HCT116 (cell line): ENCODE measurements around the gene FDXACB1. TPM values are rescaled to one million over a fixed set of nuclear protein-coding genes. Genes with fewer than 3 reads are reported as not detected.

ENCODE experiments used
- ATAC-seq: fragments of 200-7000 bp; cut with Tn5 transposase; 2 replicates; pipeline ENCODE4 v1.9.1; 2020; ENCODE audit warnings: mild to moderate bottlenecking, moderate library complexity
- BruUV-seq: library from RNA; stranded (reverse); fragments of 400-500 nt; replicated peaks from 2 replicates; lab custom pipeline; 2021; lab: Mats Ljungman, UMichigan
- CTCF ChIA-PET: fragments of 300-600 bp; sonication (Branson Sonifier 250); formaldehyde crosslinking; loops from one replicate; lab custom pipeline; 2021; ENCODE audit warnings: antibody characterized with exemption; lab: Charles Lee
- POLR2A ChIA-PET: fragments of 300-600, 350-600 bp; sonication (Branson Sonifier 250); formaldehyde crosslinking; loops from one replicate; lab custom pipeline; 2021; ENCODE audit warnings: antibody characterized with exemption; lab: Charles Lee
- RAD21 ChIA-PET, 2 experiments: fragments of 300-600 bp; sonication (Branson Sonifier 250); formaldehyde crosslinking; loops; one replicate each; lab custom pipeline; 2023; ENCODE audit warnings: low total read pairs in 2 of 2; ENCODE audit not compliant: uncharacterized antibody in 2 of 2, unreplicated experiment in 2 of 2, low non-redundant PET in 1 of 2; lab: Charles Lee
- DNase-seq: peaks from one replicate; pipeline ENCODE4 v3.0.0-alpha.2; 2010; ENCODE audit warnings: low read depth, low spot score
- H2AFZ ChIP-seq: fragments of 200-600 bp; shearing (Covaris generic), sonication (generic); 2 replicates; pipeline ENCODE4 v1.6.1; 2017; ENCODE audit warnings: low read depth, mixed run types, mixed read lengths, antibody characterized with exemption, low read length; ENCODE audit not compliant: poor library complexity, severe bottlenecking
- H3K27ac ChIP-seq: 2 replicates; pipeline ENCODE4 v1.5.1; 2012; ENCODE audit warnings: low read depth, low read length
- H3K27me3 ChIP-seq: fragments of 200-600 bp; sonication (generic); 2 replicates; pipeline ENCODE4 v1.6.1; 2016; ENCODE audit warnings: mixed run types, low read length, mixed read lengths; ENCODE audit not compliant: insufficient read depth
- H3K36me3 ChIP-seq, 2 experiments: fragments of 200-500 bp in 1 of 2; fragments of 200-600 bp in 1 of 2; sonication (Bioruptor generic) in 1 of 2; sonication (generic) in 1 of 2; 2 replicates each; pipeline versions ENCODE4 v1.5.1 to v1.6.1; 2014 to 2016; ENCODE audit warnings: low read length in 2 of 2, inconsistent platforms in 1 of 2, mixed read lengths in 1 of 2, mixed run types in 1 of 2; ENCODE audit not compliant: insufficient read depth in 2 of 2, control insufficient read depth in 1 of 2
- H3K4me1 ChIP-seq, 2 experiments: fragments of 200-600 bp in 1 of 2; sonication (generic) in 1 of 2; 2 replicates each; pipeline versions ENCODE4 v1.5.1 to v1.6.1; 2012 to 2017; ENCODE audit warnings: low read length in 2 of 2, inconsistent platforms in 1 of 2, mild to moderate bottlenecking in 1 of 2, mixed read lengths in 1 of 2, mixed run types in 1 of 2, moderate library complexity in 1 of 2; ENCODE audit not compliant: insufficient read depth in 2 of 2, control insufficient read depth in 1 of 2
- H3K4me2 ChIP-seq: fragments of 200-600 bp; sonication (generic); 2 replicates; pipeline ENCODE4 v1.6.1; 2017; ENCODE audit warnings: mixed run types, low read length, mixed read lengths
- H3K4me3 ChIP-seq, 2 experiments: fragments of 200-600 bp in 1 of 2; sonication (generic) in 1 of 2; replicated peaks in 1 of 2; 2 replicates each; pipeline ENCODE4 v1.5.1; 2011 to 2016; ENCODE audit warnings: low read length in 2 of 2, control low read depth in 1 of 2, low read depth in 1 of 2, mild to moderate bottlenecking in 1 of 2, mixed read lengths in 1 of 2, mixed run types in 1 of 2
- H3K79me2 ChIP-seq: fragments of 200-600 bp; sonication (generic); 2 replicates; pipeline ENCODE4 v1.6.1; 2017; ENCODE audit warnings: mild to moderate bottlenecking, mixed run types, low read length, moderate library complexity, mixed read lengths; ENCODE audit not compliant: insufficient read depth
- H3K9ac ChIP-seq: fragments of 200-600 bp; sonication (generic); 2 replicates; pipeline ENCODE4 v1.6.1; 2016; ENCODE audit warnings: low read length, mixed read lengths
- H3K9me2 ChIP-seq: fragments of 200-600 bp; sonication (generic), shearing (Covaris generic); 2 replicates; pipeline ENCODE4 v1.6.1; 2017; ENCODE audit warnings: mixed run types, mild to moderate bottlenecking, moderate library complexity; ENCODE audit not compliant: insufficient read depth
- H3K9me3 ChIP-seq, 2 experiments: fragments of 200-500 bp in 1 of 2; fragments of 200-600 bp in 1 of 2; sonication (Bioruptor generic) in 1 of 2; sonication (generic) in 1 of 2; 2 replicates each; pipeline ENCODE4 v1.6.1; 2014 to 2017; ENCODE audit warnings: low read length in 2 of 2, mixed read lengths in 2 of 2, inconsistent platforms in 1 of 2, low read depth in 1 of 2, mild to moderate bottlenecking in 1 of 2, mixed run types in 1 of 2, moderate library complexity in 1 of 2; ENCODE audit not compliant: control insufficient read depth in 1 of 2, insufficient read depth in 1 of 2
- H4K20me1 ChIP-seq: fragments of 200-600 bp; sonication (generic), shearing (Covaris generic); 2 replicates; pipeline ENCODE4 v1.6.1; 2017; ENCODE audit warnings: mixed run types, mild to moderate bottlenecking, moderate library complexity; ENCODE audit not compliant: insufficient read depth
- CBX3 ChIP-seq: IDR thresholded peaks from 2 replicates; pipeline ENCODE4 v1.6.1; 2012; ENCODE audit warnings: low read depth
- CEBPB ChIP-seq: IDR thresholded peaks from 2 replicates; pipeline ENCODE4 v1.6.1; 2012; ENCODE audit warnings: low read depth
- EGR1 ChIP-seq: IDR thresholded peaks from 2 replicates; pipeline ENCODE4 v1.6.1; 2012; ENCODE audit warnings: low read depth
- ELF1 ChIP-seq: IDR thresholded peaks from 2 replicates; pipeline ENCODE4 v1.6.1; 2012; ENCODE audit warnings: low read depth, borderline replicate concordance
- EZH2 ChIP-seq: fragments of 200-600 bp; sonication (generic); IDR thresholded peaks from 2 replicates; pipeline ENCODE4 v1.6.1; 2017; ENCODE audit warnings: antibody characterized with exemption, mixed run types
- EZH2phosphoT487 ChIP-seq: fragments of 200-600 bp; IDR thresholded peaks from 2 replicates; pipeline ENCODE4 v1.6.1; 2018; ENCODE audit warnings: antibody characterized with exemption, borderline replicate concordance
- FOSL1 ChIP-seq: IDR thresholded peaks from 2 replicates; pipeline ENCODE4 v1.6.1; 2012; ENCODE audit warnings: low read depth
- JUND ChIP-seq: IDR thresholded peaks from 2 replicates; pipeline ENCODE4 v1.6.1; 2012
- POLR2A ChIP-seq: IDR thresholded peaks from 2 replicates; pipeline ENCODE4 v1.7.0; 2011; ENCODE audit warnings: borderline replicate concordance; ENCODE audit not compliant: insufficient read depth, insufficient read length; ENCODE audit errors: extremely low read depth
- POLR2AphosphoS5 ChIP-seq: IDR thresholded peaks from 2 replicates; pipeline ENCODE4 v1.6.1; 2011; ENCODE audit warnings: mild to moderate bottlenecking, low read depth, low read length, moderate library complexity
- RAD21 ChIP-seq: IDR thresholded peaks from 2 replicates; pipeline ENCODE4 v1.6.1; 2012; ENCODE audit warnings: low read depth, mild to moderate bottlenecking
- SIN3A ChIP-seq: IDR thresholded peaks from 2 replicates; pipeline ENCODE4 v1.6.1; 2012; ENCODE audit warnings: low read depth
- SP1 ChIP-seq: IDR thresholded peaks from 2 replicates; pipeline ENCODE4 v1.6.1; 2012; ENCODE audit warnings: low read depth
- SRF ChIP-seq: IDR thresholded peaks from 2 replicates; pipeline ENCODE4 v1.6.1; 2012; ENCODE audit warnings: low read depth
- TCF7L2 ChIP-seq: IDR thresholded peaks from 2 replicates; pipeline ENCODE4 v1.7.0; 2011; ENCODE audit warnings: borderline replicate concordance, inconsistent platforms; ENCODE audit not compliant: insufficient read depth, insufficient read length; ENCODE audit errors: extremely low read depth
- YY1 ChIP-seq: IDR thresholded peaks from 2 replicates; pipeline ENCODE4 v1.6.1; 2011; ENCODE audit warnings: low read length, low read depth, moderate library complexity, mild to moderate bottlenecking; ENCODE audit not compliant: insufficient replicate concordance; ENCODE audit errors: extremely low read depth
- ZFX ChIP-seq: fragments of 450-650 bp; IDR thresholded peaks from 2 replicates; pipeline ENCODE4 v1.6.1; 2017
- ZNF274 ChIP-seq: fragments of 200-500 bp; sonication (Bioruptor generic); IDR thresholded peaks from 2 replicates; pipeline ENCODE4 v1.6.1; 2014; ENCODE audit warnings: mild to moderate bottlenecking, low read depth, low read length, inconsistent platforms
- intact Hi-C: fragments of 100-400 bp; cut with micrococcal nuclease; formaldehyde crosslinking; loops from 2 replicates; pipeline ENCODE4 v1.10.0; 2022
- total RNA-seq: library from RNA; stranded (reverse); gene quantifications from one replicate; pipeline ENCODE4 v1.2.1, GENCODE V29; 2021; ENCODE audit not compliant: unreplicated experiment
- TF ChIP-seq, protein P1 (sequence below): IDR thresholded peaks from 2 replicates; pipeline ENCODE4 v1.6.1; 2011; ENCODE audit warnings: mild to moderate bottlenecking, low read length, moderate library complexity; ENCODE audit not compliant: insufficient replicate concordance; ENCODE audit errors: extremely low read depth
- TF ChIP-seq, protein P2 (sequence below), 3 experiments: fragments of 200-600 bp in 1 of 3; sonication (generic) in 1 of 3; IDR thresholded peaks in 2 of 3; conservative IDR thresholded peaks in 1 of 3; 2 replicates each; pipeline ENCODE4 v1.5.1; 2012 to 2017; ENCODE audit warnings: low read depth in 2 of 3, low read length in 2 of 3, antibody characterized with exemption in 1 of 3, borderline replicate concordance in 1 of 3, control low read depth in 1 of 3, mild to moderate bottlenecking in 1 of 3, mixed read lengths in 1 of 3, mixed run types in 1 of 3, moderate library complexity in 1 of 3; ENCODE audit not compliant: insufficient read depth in 1 of 3

Gene FDXACB1
- total RNA-seq, 1 experiment from 2014 or later = 3.8 TPM

DNA sequence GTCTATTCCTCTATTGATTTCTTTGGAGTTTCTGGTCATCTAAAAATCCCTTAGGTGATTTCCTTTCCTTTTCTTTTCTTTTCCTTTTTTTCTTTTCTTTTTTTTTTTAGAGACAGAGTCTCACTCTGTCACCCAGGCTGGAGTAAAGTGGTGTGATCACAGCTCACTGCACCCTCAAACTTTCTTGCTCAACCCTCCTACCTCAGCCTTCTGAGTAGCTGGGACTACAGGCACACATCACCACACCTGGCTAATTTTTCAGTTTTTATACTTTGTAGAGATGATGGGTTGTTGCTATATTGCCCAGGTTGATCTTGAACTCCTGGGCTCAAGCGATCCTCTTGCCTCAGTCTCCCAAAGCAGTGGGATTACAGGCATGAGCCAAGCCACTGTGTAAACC lies 37.8 kb upstream of the FDXACB1 start:
- intact Hi-C loops = no loop called here
- CTCF ChIA-PET = no interaction called here

DNA sequence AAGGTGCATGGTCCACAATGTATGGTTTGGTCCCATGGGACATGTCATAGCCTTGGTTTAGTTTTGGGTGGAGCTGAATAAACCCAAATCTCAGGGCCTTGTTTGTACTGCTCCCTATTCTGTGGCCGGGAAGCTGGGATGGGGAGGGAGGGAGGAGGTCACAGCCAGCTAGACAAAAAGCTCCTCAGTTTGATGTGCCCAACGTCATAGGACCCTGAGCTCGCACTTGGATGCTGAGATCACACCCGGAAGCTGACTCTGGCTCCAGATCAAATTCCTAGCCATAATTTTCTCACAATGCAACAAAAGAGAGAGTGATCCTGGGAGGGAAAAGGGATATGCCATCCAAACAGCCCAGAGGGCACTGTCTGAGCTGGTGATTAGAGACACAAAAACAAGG lies 35.0 kb upstream of the FDXACB1 start:
- no TSS peak for BruUV-seq
- no peak overlapping the region for H3K27ac ChIP-seq
- DNase-seq (no peak), ATAC-seq (no peak)
- TF ChIP-seq EGR1 = no peak
- TF ChIP-seq, protein P1, sequence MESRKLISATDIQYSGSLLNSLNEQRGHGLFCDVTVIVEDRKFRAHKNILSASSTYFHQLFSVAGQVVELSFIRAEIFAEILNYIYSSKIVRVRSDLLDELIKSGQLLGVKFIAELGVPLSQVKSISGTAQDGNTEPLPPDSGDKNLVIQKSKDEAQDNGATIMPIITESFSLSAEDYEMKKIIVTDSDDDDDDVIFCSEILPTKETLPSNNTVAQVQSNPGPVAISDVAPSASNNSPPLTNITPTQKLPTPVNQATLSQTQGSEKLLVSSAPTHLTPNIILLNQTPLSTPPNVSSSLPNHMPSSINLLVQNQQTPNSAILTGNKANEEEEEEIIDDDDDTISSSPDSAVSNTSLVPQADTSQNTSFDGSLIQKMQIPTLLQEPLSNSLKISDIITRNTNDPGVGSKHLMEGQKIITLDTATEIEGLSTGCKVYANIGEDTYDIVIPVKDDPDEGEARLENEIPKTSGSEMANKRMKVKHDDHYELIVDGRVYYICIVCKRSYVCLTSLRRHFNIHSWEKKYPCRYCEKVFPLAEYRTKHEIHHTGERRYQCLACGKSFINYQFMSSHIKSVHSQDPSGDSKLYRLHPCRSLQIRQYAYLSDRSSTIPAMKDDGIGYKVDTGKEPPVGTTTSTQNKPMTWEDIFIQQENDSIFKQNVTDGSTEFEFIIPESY = no peak
- TF ChIP-seq SP1 = no peak
- no peak for TF ChIP-seq EZH2phosphoT487
- no peak for TF ChIP-seq POLR2AphosphoS5
- TF ChIP-seq ZNF274 = no peak
- no peak for TF ChIP-seq FOSL1
- no peak for TF ChIP-seq CBX3
- TF ChIP-seq SIN3A = no peak
- TF ChIP-seq ELF1 = no peak
- TF ChIP-seq RAD21 = no peak
- TF ChIP-seq CEBPB = no peak
- TF ChIP-seq, protein P2, sequence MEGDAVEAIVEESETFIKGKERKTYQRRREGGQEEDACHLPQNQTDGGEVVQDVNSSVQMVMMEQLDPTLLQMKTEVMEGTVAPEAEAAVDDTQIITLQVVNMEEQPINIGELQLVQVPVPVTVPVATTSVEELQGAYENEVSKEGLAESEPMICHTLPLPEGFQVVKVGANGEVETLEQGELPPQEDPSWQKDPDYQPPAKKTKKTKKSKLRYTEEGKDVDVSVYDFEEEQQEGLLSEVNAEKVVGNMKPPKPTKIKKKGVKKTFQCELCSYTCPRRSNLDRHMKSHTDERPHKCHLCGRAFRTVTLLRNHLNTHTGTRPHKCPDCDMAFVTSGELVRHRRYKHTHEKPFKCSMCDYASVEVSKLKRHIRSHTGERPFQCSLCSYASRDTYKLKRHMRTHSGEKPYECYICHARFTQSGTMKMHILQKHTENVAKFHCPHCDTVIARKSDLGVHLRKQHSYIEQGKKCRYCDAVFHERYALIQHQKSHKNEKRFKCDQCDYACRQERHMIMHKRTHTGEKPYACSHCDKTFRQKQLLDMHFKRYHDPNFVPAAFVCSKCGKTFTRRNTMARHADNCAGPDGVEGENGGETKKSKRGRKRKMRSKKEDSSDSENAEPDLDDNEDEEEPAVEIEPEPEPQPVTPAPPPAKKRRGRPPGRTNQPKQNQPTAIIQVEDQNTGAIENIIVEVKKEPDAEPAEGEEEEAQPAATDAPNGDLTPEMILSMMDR (IDR thresholded peaks at IDR 0.05 in 2 of 3, conservative IDR thresholded peaks at IDR 0.05 in 1 of 3; ENCODE audit: borderline replicate concordance in 1 of 3, insufficient read depth in 1 of 3, low read depth in 2 of 3, low read length in 2 of 3) = no peak
- TF ChIP-seq JUND = no peak
- TF ChIP-seq TCF7L2 = no peak
- no peak for TF ChIP-seq EZH2
- TF ChIP-seq ZFX = no peak
- no peak for TF ChIP-seq SRF
- TF ChIP-seq POLR2A = no peak
- TF ChIP-seq YY1 = no peak
- H3K79me2 ChIP-seq = no peaks in the 10 kb centered on the region
- no peak overlapping the region for H3K4me2 ChIP-seq
- intact Hi-C loops = no loop called here
- no peaks in the 10 kb centered on the region for H3K9me3 ChIP-seq
- ChIA-PET CTCF (no interaction called here), RAD21 (no interaction called here), POLR2A (no interaction called here)
- H3K9ac ChIP-seq = no peak overlapping the region
- no peak overlapping the region for H3K4me3 ChIP-seq
- peaks cover 5 to 10% of the 10 kb centered on the region in 2 experiments; a peak in 3 of 4 replicates for H3K4me1 ChIP-seq
- H4K20me1 ChIP-seq = no peaks in the 10 kb centered on the region
- H3K36me3 ChIP-seq = no peaks in the 10 kb centered on the region
- H3K9me2 ChIP-seq = no peaks in the 10 kb centered on the region
- H3K27me3 ChIP-seq = peaks cover 12% of the 10 kb centered on the region; the same call in 1 of the 2 replicates
- H2AFZ ChIP-seq = no peak overlapping the region

More for the DNA sequence above, 37.8 kb upstream of the FDXACB1 start:
- Histone ChIP-seq H3K36me3 (no peaks in the 10 kb centered on the region), H3K9ac (no peak overlapping the region), H3K27me3 (peaks cover 8% of the 10 kb centered on the region; the same call in 1 of the 2 replicates), H3K4me2 (no peak overlapping the region), H3K4me3 (no peak overlapping the region), H3K9me2 (no peaks in the 10 kb centered on the region), H3K27ac (no peak overlapping the region), H3K79me2 (no peaks in the 10 kb centered on the region), H3K9me3 (no peaks in the 10 kb centered on the region), H2AFZ (no peak overlapping the region), H3K4me1 (peaks cover 8 to 17% of the 10 kb centered on the region in 2 experiments; a peak in 3 of 4 replicates), H4K20me1 (no peaks in the 10 kb centered on the region)
- no peak for TF ChIP-seq SRF
- BruUV-seq = no TSS peak
- DNase-seq (no peak), ATAC-seq (no peak)
- POLR2A ChIA-PET = no interaction called here
- RAD21 ChIA-PET = no interaction called here
